Vagina (tissue), 2 donors: ENCODE data around the gene EMILIN3.

Experiments
- CTCF ChIP-seq, 3 experiments: fragments of 450-650 bp in 2 of 3; fragments of 200-600 bp in 1 of 3; sonication (generic) in 1 of 3; IDR thresholded peaks; one replicate each; pipeline ENCODE4 v1.5.1; 2017 to 2019; ENCODE audit warnings: antibody characterized with exemption in 3 of 3, mild to moderate bottlenecking in 2 of 3, moderate library complexity in 2 of 3
- POLR2A ChIP-seq, 2 donors: fragments of 450-650 bp; IDR thresholded peaks; one replicate each; pipeline ENCODE4 v1.6.1; 2017; ENCODE audit warnings: antibody characterized with exemption in 2 of 2, mild to moderate bottlenecking in 2 of 2, moderate library complexity in 2 of 2

DNA sequence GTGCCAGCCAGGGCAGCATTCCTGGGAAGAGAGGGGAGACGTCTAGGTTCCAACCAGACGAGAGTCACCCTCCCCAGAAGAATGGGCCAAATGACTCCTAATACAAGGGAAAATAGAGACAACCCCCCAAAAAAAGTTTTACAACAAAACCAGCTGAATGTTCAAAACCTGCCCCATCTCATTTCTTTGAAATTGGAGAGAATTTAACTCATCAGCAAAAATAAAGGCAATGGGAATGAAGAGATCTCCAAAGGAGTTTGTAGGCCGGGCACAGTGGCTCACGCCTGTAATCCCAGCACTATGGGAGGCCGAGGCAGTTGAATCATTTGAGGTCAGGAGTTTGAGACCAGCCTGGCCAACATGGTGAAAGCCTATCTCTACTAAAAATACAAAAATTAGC is 9.7 kb upstream of the EMILIN3 start:
- no peak for TF ChIP-seq POLR2A (IDR thresholded peaks at IDR 0.05)
- TF ChIP-seq CTCF (IDR thresholded peaks at IDR 0.05) = no peak
